Fibroblast of lung (primary cell): ENCODE data around the gene MYEOV. TPM values are rescaled to one million over a fixed set of nuclear protein-coding genes. Genes with fewer than 3 reads are reported as not detected.

Source experiments
- DNase-seq, 2 donors: peaks; one replicate each; pipeline versions ENCODE4 v3.0.0 to v3.0.0-alpha.2; 2010; ENCODE audit warnings: low read depth in 2 of 2
- H2AFZ ChIP-seq: 2 replicates; pipeline ENCODE4 v1.5.1; 2012; ENCODE audit warnings: low read length, control low read depth, inconsistent platforms
- H3K27ac ChIP-seq: 2 replicates; pipeline ENCODE4 v1.5.1; 2011; ENCODE audit warnings: low read length, control low read depth; ENCODE audit not compliant: insufficient read depth
- H3K27me3 ChIP-seq: 2 replicates; pipeline ENCODE4 v1.5.1; 2011; ENCODE audit warnings: mild to moderate bottlenecking, low read length; ENCODE audit not compliant: control insufficient read depth, insufficient read depth
- H3K36me3 ChIP-seq: 2 replicates; pipeline ENCODE4 v1.5.1; 2011; ENCODE audit warnings: low read length; ENCODE audit not compliant: control insufficient read depth, insufficient read depth
- H3K4me1 ChIP-seq: 2 replicates; pipeline ENCODE4 v1.5.1; 2011; ENCODE audit warnings: low read length; ENCODE audit not compliant: control insufficient read depth, insufficient read depth; ENCODE audit errors: extremely low read depth
- H3K4me2 ChIP-seq: 2 replicates; pipeline ENCODE4 v1.5.1; 2011; ENCODE audit warnings: low read length, control low read depth; ENCODE audit not compliant: insufficient read depth; ENCODE audit errors: extremely low read depth
- H3K4me3 ChIP-seq, 4 experiments: fragments of 200-600 bp in 1 of 4; sonication (generic) in 1 of 4; replicated peaks in 1 of 4; 2 replicates each; pipeline ENCODE4 v1.5.1; 2011 to 2016; ENCODE audit warnings: low read length in 4 of 4, low read depth in 3 of 4, mild to moderate bottlenecking in 3 of 4, control low read depth in 2 of 4, inconsistent platforms in 1 of 4, mixed read lengths in 1 of 4; ENCODE audit not compliant: insufficient read depth in 1 of 4; ENCODE audit errors: control extremely low read depth in 1 of 4
- H3K79me2 ChIP-seq: 2 replicates; pipeline ENCODE4 v1.5.1; 2012; ENCODE audit warnings: mild to moderate bottlenecking, low read length, inconsistent platforms; ENCODE audit not compliant: control insufficient read depth, insufficient read depth
- H3K9ac ChIP-seq: 2 replicates; pipeline ENCODE4 v1.5.1; 2011; ENCODE audit warnings: mild to moderate bottlenecking, low read length, control low read depth; ENCODE audit not compliant: insufficient read depth
- H3K9me3 ChIP-seq: 2 replicates; pipeline ENCODE4 v1.5.1; 2012; ENCODE audit warnings: low read depth, low read length; ENCODE audit not compliant: control insufficient read depth, insufficient read depth
- H4K20me1 ChIP-seq: 2 replicates; pipeline ENCODE4 v1.5.1; 2011; ENCODE audit warnings: low read length; ENCODE audit not compliant: control insufficient read depth, insufficient read depth; ENCODE audit errors: extremely low read depth
- CTCF ChIP-seq, 2 donors: IDR thresholded peaks in 1 of 2; conservative IDR thresholded peaks in 1 of 2; 1 replicate in 1 of 2; 2 replicates in 1 of 2; pipeline ENCODE4 v1.5.1; 2011 to 2012; ENCODE audit warnings: low read length in 2 of 2, control low read depth in 1 of 2, inconsistent platforms in 1 of 2, low read depth in 1 of 2, mild to moderate bottlenecking in 1 of 2
- EZH2 ChIP-seq: IDR thresholded peaks from 2 replicates; pipeline ENCODE4 v1.5.1; 2012; ENCODE audit warnings: low read length, control low read depth, mild to moderate bottlenecking; ENCODE audit errors: missing control alignments
- polyA plus RNA-seq, 2 donors: library from polyadenylated mRNA; depleted of rRNA in 1 of 2; stranded (reverse) in 1 of 2; unstranded in 1 of 2; fragments of >200 nt; gene quantifications; 2 replicates each; pipeline ENCODE4 v1.2.1, GENCODE V29; 2011 to 2012; ENCODE audit warnings: missing spikeins in 1 of 2
- total RNA-seq: library from RNA; depleted of rRNA; stranded (reverse); fragments of >200 nt; gene quantifications from 2 replicates; pipeline ENCODE4 v1.2.1, GENCODE V29; 2014

MYEOV gene
- total and polyA plus RNA-seq, 2 donors (not counting 1 experiment from before 2014, with no cell fraction given) = 1.2 to 7.3 TPM

- H3K36me3 ChIP-seq = no peaks in the 10 kb centered on the region
- H3K4me1 ChIP-seq = peaks cover 5% of the 10 kb centered on the region
- H3K79me2 ChIP-seq = no peaks in the 10 kb centered on the region
- no peaks in the 10 kb centered on the region for H3K27me3 ChIP-seq
- DNase-seq = peak in 1 of 2 donors; percentile 67
- TF ChIP-seq EZH2 (no peak), CTCF (conservative IDR thresholded peaks at IDR 0.05 in 1 of 2, IDR thresholded peaks at IDR 0.05 in 1 of 2; ENCODE audit: low read depth in 1 of 2, low read length in 2 of 2) (no peak)
- no peak overlapping the region for H3K4me2 ChIP-seq
- H2AFZ ChIP-seq = no peak overlapping the region
- no peak overlapping the region for H3K4me3 ChIP-seq
- no peak overlapping the region for H3K9ac ChIP-seq
- H3K9me3 ChIP-seq = no peaks in the 10 kb centered on the region
- no peaks in the 10 kb centered on the region for H4K20me1 ChIP-seq
- no peak overlapping the region for H3K27ac ChIP-seq
Measured at GRCh38 chr11:69337211-69337721, 43.3 kb downstream of the MYEOV start.

- Histone ChIP-seq H3K36me3 (peaks cover 7% of the 10 kb centered on the region), H3K4me3 (no peak overlapping the region), H2AFZ (no peak overlapping the region), H3K4me2 (no peak overlapping the region), H3K79me2 (no peaks in the 10 kb centered on the region), H3K9me3 (no peaks in the 10 kb centered on the region), H4K20me1 (no peaks in the 10 kb centered on the region), H3K4me1 (peaks cover 5% of the 10 kb centered on the region), H3K27me3 (no peaks in the 10 kb centered on the region), H3K27ac (no peak overlapping the region), H3K9ac (no peak overlapping the region)
- no peak for DNase-seq
- TF ChIP-seq CTCF (conservative IDR thresholded peaks at IDR 0.05 in 1 of 2, IDR thresholded peaks at IDR 0.05 in 1 of 2; ENCODE audit: low read depth in 1 of 2, low read length in 2 of 2) (no peak), EZH2 (no peak)
Measured at GRCh38 chr11:69339041-69339733, 45.2 kb downstream of the MYEOV start.

GRCh38 chr11:69339983-69340565 lies 46.1 kb downstream of the MYEOV start:
- no peaks in the 10 kb centered on the region for H3K27me3 ChIP-seq

More at GRCh38 chr11:69339983-69340565, 46.1 kb downstream of the MYEOV start:
- no peak overlapping the region for H3K9ac ChIP-seq
- no peak for DNase-seq
- TF ChIP-seq EZH2 = no peak
- no peak for TF ChIP-seq CTCF (conservative IDR thresholded peaks at IDR 0.05 in 1 of 2, IDR thresholded peaks at IDR 0.05 in 1 of 2; ENCODE audit: low read depth in 1 of 2, low read length in 2 of 2)
- no peaks in the 10 kb centered on the region for H3K79me2 ChIP-seq
- H2AFZ ChIP-seq = no peak overlapping the region
- peaks cover 7% of the 10 kb centered on the region for H3K36me3 ChIP-seq
- peaks cover 5% of the 10 kb centered on the region for H3K4me1 ChIP-seq
- no peaks in the 10 kb centered on the region for H4K20me1 ChIP-seq
- no peak overlapping the region for H3K4me3 ChIP-seq
- no peak overlapping the region for H3K27ac ChIP-seq
- no peaks in the 10 kb centered on the region for H3K9me3 ChIP-seq
- H3K4me2 ChIP-seq = no peak overlapping the region
